Coronary artery (tissue), 2 donors: ENCODE measurements around the gene MPL.

Experiments
- DNase-seq: peaks from one replicate; pipeline ENCODE4 v3.0.0-alpha.2; 2017; ENCODE audit warnings: low spot score
- H3K27ac ChIP-seq, 2 donors: fragments of 200-600 bp; sonication (generic); one replicate each; pipeline ENCODE4 v1.5.1; 2016 to 2019
- H3K4me3 ChIP-seq: fragments of 200-600 bp; sonication (generic); 2 replicates; pipeline ENCODE4 v1.5.1; 2016; ENCODE audit warnings: mild to moderate bottlenecking, moderate library complexity
- TF ChIP-seq, protein P1 (sequence below): fragments of 200-600 bp; sonication (generic); IDR thresholded peaks from one replicate; pipeline ENCODE4 v1.5.1; 2019; ENCODE audit warnings: antibody characterized with exemption

The MPL gene

DNA sequence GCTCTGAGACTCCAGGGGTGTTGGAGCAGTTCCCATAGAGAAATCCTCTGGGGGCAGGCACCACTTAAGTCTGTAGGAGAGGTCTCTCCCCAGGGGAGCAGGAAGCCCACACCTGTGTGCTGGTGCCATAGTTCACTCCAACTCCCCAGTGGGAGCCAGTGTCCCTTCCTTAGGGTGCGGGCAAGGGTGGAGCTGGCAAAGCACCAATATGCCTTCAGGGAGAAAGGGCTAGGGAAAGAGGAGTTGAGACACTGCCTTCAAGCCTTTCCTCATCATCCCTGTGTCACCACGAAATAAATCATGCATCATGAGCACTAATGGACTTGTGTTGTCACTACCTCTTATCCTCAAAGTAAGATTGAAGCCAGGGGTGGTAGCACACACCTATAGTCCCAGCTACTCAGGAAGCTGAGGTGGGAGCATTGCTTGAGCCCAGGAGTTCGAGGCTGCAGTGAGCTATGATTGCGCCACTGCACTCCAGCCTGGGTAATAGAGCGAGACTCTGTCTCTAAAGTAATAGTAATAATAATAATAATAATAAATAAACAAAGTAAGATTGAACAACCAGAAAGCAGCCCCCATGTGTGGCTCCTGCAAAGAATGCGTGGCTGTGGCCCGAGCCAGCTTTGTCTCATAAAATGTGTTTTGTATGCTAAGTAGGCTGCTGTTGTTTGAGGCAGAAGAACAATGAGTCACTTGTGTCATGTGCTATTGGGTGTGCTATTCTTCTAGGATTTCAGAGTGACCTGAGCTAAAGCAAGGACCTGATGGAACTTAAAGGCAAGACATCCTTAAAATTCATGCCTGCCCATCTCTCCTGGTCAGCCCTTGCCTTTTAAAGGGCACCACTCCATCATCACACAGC lies 43.5 kb upstream of the MPL start:
- Histone ChIP-seq H3K4me3 (no peak overlapping the region), H3K27ac (peak overlapping the region in 1 of 2 donors; percentile 60)
- TF ChIP-seq, protein P1, sequence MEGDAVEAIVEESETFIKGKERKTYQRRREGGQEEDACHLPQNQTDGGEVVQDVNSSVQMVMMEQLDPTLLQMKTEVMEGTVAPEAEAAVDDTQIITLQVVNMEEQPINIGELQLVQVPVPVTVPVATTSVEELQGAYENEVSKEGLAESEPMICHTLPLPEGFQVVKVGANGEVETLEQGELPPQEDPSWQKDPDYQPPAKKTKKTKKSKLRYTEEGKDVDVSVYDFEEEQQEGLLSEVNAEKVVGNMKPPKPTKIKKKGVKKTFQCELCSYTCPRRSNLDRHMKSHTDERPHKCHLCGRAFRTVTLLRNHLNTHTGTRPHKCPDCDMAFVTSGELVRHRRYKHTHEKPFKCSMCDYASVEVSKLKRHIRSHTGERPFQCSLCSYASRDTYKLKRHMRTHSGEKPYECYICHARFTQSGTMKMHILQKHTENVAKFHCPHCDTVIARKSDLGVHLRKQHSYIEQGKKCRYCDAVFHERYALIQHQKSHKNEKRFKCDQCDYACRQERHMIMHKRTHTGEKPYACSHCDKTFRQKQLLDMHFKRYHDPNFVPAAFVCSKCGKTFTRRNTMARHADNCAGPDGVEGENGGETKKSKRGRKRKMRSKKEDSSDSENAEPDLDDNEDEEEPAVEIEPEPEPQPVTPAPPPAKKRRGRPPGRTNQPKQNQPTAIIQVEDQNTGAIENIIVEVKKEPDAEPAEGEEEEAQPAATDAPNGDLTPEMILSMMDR, result no peak
- DNase-seq, result no peak

DNA sequence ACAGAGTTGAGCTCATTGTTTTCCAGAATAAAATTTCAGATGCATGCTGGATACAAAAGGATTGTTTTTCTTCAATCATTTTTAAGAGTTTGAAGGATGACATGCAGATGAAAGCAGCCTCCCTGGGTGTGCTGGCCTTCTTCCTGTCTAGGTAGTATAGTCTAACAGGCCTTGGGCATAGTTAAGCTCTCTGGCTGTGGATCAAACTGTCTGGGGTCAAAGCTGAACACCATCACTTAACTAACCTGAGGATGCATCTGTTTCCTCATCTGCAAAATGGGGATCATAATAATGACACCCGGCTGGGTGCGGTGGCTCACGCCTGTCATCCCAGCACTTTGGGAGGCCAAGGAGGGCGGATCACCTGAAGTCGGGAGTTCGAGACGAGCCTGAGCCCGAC lies 42.9 kb upstream of the MPL start:
- TF ChIP-seq, protein P1, result no peak
- H3K27ac ChIP-seq, result peak overlapping the region; percentile 40 to 60
- no peak for DNase-seq
- no peak overlapping the region for H3K4me3 ChIP-seq

DNA sequence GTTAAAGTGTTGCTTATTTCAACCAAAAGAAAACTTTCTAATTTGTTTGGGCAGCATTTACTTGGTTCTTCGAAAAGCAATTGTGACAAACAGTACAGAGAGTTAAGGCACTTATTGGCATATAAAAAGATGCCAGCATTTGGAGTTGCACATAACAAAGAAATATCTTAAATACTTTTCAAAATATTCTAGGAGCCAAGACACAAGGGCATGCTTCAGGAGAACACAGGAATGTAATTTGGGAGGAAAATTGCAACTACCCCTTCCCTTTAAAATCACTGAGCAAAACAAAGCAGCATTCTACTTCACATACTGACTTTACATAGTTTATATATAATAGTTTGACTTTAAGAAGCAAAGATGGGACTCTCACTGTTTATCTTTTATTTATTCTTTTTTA lies 41.4 kb upstream of the MPL start:
- H3K4me3 ChIP-seq, result no peak overlapping the region
- TF ChIP-seq, protein P1, result no peak
- DNase-seq, result no peak
- H3K27ac ChIP-seq, result peak overlapping the region; percentile 16 to 60

DNA sequence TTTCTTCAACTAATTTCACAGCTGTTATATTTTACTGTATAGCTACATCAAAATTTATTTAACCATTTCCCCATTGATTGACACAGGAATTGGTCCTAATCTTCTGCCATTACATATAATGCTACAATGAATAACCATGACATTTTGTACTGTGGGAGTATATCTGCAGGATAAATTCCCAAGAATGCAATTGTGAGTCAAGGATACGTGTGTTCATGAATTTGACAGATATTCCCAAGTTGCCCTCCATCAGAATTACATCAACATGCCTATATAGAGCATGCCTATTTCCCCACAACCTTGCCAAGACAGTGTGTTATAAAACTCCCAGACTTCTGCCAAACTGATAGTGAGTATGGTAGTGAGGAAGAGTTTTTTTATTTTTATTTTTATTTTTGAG lies 39.6 kb upstream of the MPL start:
- DNase-seq, result no peak

DNA sequence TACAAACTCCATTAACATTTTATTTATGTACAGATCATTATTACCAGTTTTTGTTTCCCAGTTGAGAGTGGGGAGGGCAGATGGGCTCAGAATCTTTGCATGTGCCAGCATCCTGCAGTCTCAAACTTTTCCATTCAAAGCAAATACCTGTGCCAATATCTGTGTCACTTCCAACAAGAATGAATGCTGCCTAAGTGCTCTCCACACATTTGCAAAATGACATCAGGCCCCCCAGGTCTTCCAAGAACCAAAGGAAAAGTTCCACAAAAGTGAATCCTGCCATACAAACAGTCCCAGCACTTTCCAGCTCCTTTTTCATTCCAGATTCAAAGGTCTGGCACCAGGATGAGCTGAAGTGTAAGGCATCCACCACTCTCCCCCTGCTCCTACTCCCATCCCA lies 38.5 kb upstream of the MPL start:
- DNase-seq, result no peak
- peak overlapping the region in 1 of 2 donors; percentile 64 for H3K27ac ChIP-seq
- TF ChIP-seq, protein P1, result no peak
- no peak overlapping the region for H3K4me3 ChIP-seq

More for the DNA sequence above, 39.6 kb upstream of the MPL start:
- TF ChIP-seq, protein P1, result no peak
- Histone ChIP-seq H3K27ac (no peak overlapping the region), H3K4me3 (no peak overlapping the region)

DNA sequence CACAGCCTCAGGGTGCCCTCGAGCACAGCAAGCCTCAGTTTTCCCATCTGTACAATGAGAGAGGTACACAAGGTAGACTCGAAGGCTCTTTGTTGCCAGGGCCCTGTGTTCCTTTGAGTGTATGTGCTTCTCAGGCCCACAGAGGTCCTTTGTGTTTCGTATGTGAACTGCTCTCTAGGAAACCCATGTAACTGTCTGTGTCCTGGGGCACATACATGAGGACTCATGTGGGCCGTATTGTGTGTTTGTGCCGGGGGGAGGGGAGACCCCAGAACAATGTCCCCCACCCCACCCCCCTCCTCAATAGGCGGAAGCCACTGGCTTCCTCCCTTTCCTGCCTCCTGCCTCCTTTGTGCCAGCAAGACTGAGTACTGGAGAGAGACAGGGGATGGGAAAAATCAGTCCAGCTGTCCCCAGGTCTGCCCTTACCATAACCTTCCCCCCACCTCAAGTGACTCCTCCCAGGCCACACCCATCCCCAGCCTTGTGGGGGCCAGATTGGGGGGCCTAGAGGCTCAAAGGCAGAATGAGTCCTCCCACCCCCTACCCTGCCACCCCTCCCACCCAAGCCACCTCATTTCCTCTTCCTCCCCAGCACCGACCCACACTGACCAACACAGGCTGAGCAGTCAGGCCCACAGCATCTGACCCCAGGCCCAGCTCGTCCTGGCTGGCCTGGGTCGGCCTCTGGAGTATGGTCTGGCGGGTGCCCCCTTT lies 37.1 kb upstream of the MPL start, which contains the start of gene TIE1:
TIE1 (plus strand) TSS at position 605 of the 717 bp plus-strand sequence; CDS start at position 695, 90 bp downstream.
- peak within 1 kb of the TSS; percentile 14 to 64 for H3K27ac ChIP-seq
- peak within 1 kb of the TSS; percentile 44 for H3K4me3 ChIP-seq
- no peak for DNase-seq
- TF ChIP-seq, protein P1, result no peak
